Glutamatergic neuron (in vitro differentiated cells): ENCODE results near the gene RRBP1. TPM values are rescaled to one million over a fixed set of nuclear protein-coding genes. Genes with fewer than 3 reads are reported as not detected.

Experiments used
- DNase-seq: peaks from one replicate; pipeline ENCODE4 v3.0.0; 2022
- H3K27ac Mint-ChIP-seq: one replicate; pipeline ENCODE4 v1.8.0; 2020; ENCODE audit warnings: mild to moderate bottlenecking, mixed read lengths, inconsistent platforms; ENCODE audit not compliant: unreplicated experiment
- H3K27me3 Mint-ChIP-seq: one replicate; pipeline ENCODE4 v1.8.0; 2020; ENCODE audit warnings: mild to moderate bottlenecking, moderate library complexity, mixed read lengths, inconsistent platforms; ENCODE audit not compliant: unreplicated experiment
- H3K36me3 Mint-ChIP-seq: one replicate; pipeline ENCODE4 v1.8.0; 2020; ENCODE audit warnings: mild to moderate bottlenecking, mixed read lengths, inconsistent platforms; ENCODE audit not compliant: unreplicated experiment
- H3K4me1 Mint-ChIP-seq: one replicate; pipeline ENCODE4 v1.8.0; 2020; ENCODE audit warnings: mild to moderate bottlenecking, low read depth, mixed read lengths, inconsistent platforms; ENCODE audit not compliant: unreplicated experiment
- H3K4me3 Mint-ChIP-seq: one replicate; pipeline ENCODE4 v1.8.0; 2020; ENCODE audit warnings: mild to moderate bottlenecking, mixed read lengths, inconsistent platforms; ENCODE audit not compliant: unreplicated experiment
- H3K9me3 Mint-ChIP-seq: one replicate; pipeline ENCODE4 v1.8.0; 2020; ENCODE audit warnings: mild to moderate bottlenecking, moderate library complexity, mixed read lengths, inconsistent platforms; ENCODE audit not compliant: unreplicated experiment
- CTCF ChIP-seq: fragments of 200-600 bp; sonication (generic); IDR thresholded peaks from one replicate; pipeline ENCODE4 v1.5.0; 2021; ENCODE audit not compliant: partially characterized antibody, unreplicated experiment
- total RNA-seq: library from RNA; stranded (reverse); fragmentation: NEBNext Ultra II Directional; extraction: Animal tissue kit (Norgen Biotek cat#: 25700); gene quantifications from one replicate; pipeline ENCODE4 v1.2.1, GENCODE V29; 2021; ENCODE audit not compliant: unreplicated experiment

The RRBP1 gene
- total RNA-seq, 1 donor from 2014 or later: 63.3 TPM

GRCh38 chr20:17697171-17697570, 15.1 kb upstream of the RRBP1 start:
- H3K27ac Mint-ChIP-seq: no peak overlapping the region
- no peak for DNase-seq
- H3K4me1 Mint-ChIP-seq: no peaks in the 10 kb centered on the region
- H3K27me3 Mint-ChIP-seq: peaks cover 7% of the 10 kb centered on the region
- peaks cover 5% of the 10 kb centered on the region for H3K36me3 Mint-ChIP-seq
- peaks cover 2% of the 10 kb centered on the region for H3K9me3 Mint-ChIP-seq
- no peak overlapping the region for H3K4me3 Mint-ChIP-seq
- TF ChIP-seq CTCF: no peak

- H3K4me3 Mint-ChIP-seq: no peak overlapping the region
- TF ChIP-seq CTCF: no peak
- peaks cover 7% of the 10 kb centered on the region for H3K27me3 Mint-ChIP-seq
- peaks cover 5% of the 10 kb centered on the region for H3K36me3 Mint-ChIP-seq
- peaks cover 2% of the 10 kb centered on the region for H3K9me3 Mint-ChIP-seq
- no peaks in the 10 kb centered on the region for H3K4me1 Mint-ChIP-seq
- no peak overlapping the region for H3K27ac Mint-ChIP-seq
- DNase-seq: no peak
These were observed 14.2 kb upstream of the RRBP1 start for GRCh38 chr20:17696287-17696686.

- no peak overlapping the region for H3K4me3 Mint-ChIP-seq
- H3K9me3 Mint-ChIP-seq: peaks cover 2% of the 10 kb centered on the region
- no peak for TF ChIP-seq CTCF
- DNase-seq: no peak
- peaks cover 5% of the 10 kb centered on the region for H3K36me3 Mint-ChIP-seq
- no peak overlapping the region for H3K27ac Mint-ChIP-seq
- H3K4me1 Mint-ChIP-seq: no peaks in the 10 kb centered on the region
- H3K27me3 Mint-ChIP-seq: peaks cover 7% of the 10 kb centered on the region
These were observed 12.7 kb upstream of the RRBP1 start for GRCh38 chr20:17694767-17695166.

- Mint-ChIP-seq H3K4me1 (no peaks in the 10 kb centered on the region), H3K36me3 (peaks cover 5% of the 10 kb centered on the region), H3K9me3 (peaks cover 2% of the 10 kb centered on the region), H3K27ac (no peak overlapping the region), H3K27me3 (peaks cover 4% of the 10 kb centered on the region), H3K4me3 (no peak overlapping the region)
- DNase-seq: no peak
- no peak for TF ChIP-seq CTCF
These were observed 11.5 kb upstream of the RRBP1 start for GRCh38 chr20:17693444-17694001.

GRCh38 chr20:17691758-17692157, 9.7 kb upstream of the RRBP1 start:
- Mint-ChIP-seq H3K4me1 (no peaks in the 10 kb centered on the region), H3K4me3 (no peak overlapping the region), H3K27me3 (peaks cover 3% of the 10 kb centered on the region), H3K27ac (no peak overlapping the region), H3K36me3 (peaks cover 7% of the 10 kb centered on the region), H3K9me3 (peaks cover 2% of the 10 kb centered on the region)
- no peak for DNase-seq
- TF ChIP-seq CTCF: no peak
